GM23248 (cell line): ENCODE results near the gene LRRC75A. TPM values are rescaled to one million over a fixed set of nuclear protein-coding genes. Genes with fewer than 3 reads are reported as not detected.

Experiments
- DNase-seq: peaks from one replicate; pipeline ENCODE4 v3.0.0-alpha.2; 2015
- H2AFZ ChIP-seq: fragments of 200-600 bp; sonication (generic); 2 replicates; pipeline ENCODE4 v1.6.1; 2016; ENCODE audit warnings: antibody characterized with exemption
- H3F3A ChIP-seq: fragments of 200-600 bp; sonication (generic); 2 replicates; pipeline ENCODE4 v1.6.1; 2016; ENCODE audit warnings: mild to moderate bottlenecking, antibody characterized with exemption, mixed run types; ENCODE audit not compliant: insufficient read depth
- H3K27ac ChIP-seq: fragments of 200-600 bp; sonication (generic); 2 replicates; pipeline ENCODE4 v1.5.1; 2016; ENCODE audit warnings: mild to moderate bottlenecking
- H3K27me3 ChIP-seq: fragments of 200-600 bp; sonication (generic); replicated peaks from 2 replicates; pipeline ENCODE4 v1.6.1; 2016; ENCODE audit warnings: mild to moderate bottlenecking; ENCODE audit not compliant: insufficient read depth
- H3K36me3 ChIP-seq: fragments of 200-600 bp; sonication (generic); 2 replicates; pipeline ENCODE4 v1.6.1; 2016; ENCODE audit warnings: low read depth, mild to moderate bottlenecking
- H3K4me1 ChIP-seq: fragments of 200-600 bp; sonication (generic); 2 replicates; pipeline ENCODE4 v1.6.1; 2016; ENCODE audit warnings: mild to moderate bottlenecking; ENCODE audit not compliant: insufficient read depth
- H3K4me2 ChIP-seq: fragments of 200-600 bp; sonication (generic); one replicate; pipeline ENCODE4 v1.6.1; 2016; ENCODE audit warnings: mild to moderate bottlenecking; ENCODE audit not compliant: unreplicated experiment
- H3K4me3 ChIP-seq: fragments of 200-600 bp; sonication (generic); 2 replicates; pipeline ENCODE4 v1.5.1; 2016; ENCODE audit warnings: mild to moderate bottlenecking
- H3K79me2 ChIP-seq: fragments of 200-600 bp; sonication (generic); 2 replicates; pipeline ENCODE4 v1.6.1; 2016; ENCODE audit warnings: mild to moderate bottlenecking; ENCODE audit not compliant: insufficient read depth
- H3K9ac ChIP-seq: fragments of 200-600 bp; sonication (generic); 2 replicates; pipeline ENCODE4 v1.6.1; 2016; ENCODE audit warnings: mild to moderate bottlenecking
- H3K9me2 ChIP-seq: fragments of 200-600 bp; sonication (generic); 2 replicates; pipeline ENCODE4 v1.6.1; 2016; ENCODE audit warnings: mixed run types, mild to moderate bottlenecking, moderate library complexity; ENCODE audit not compliant: insufficient read depth
- H3K9me3 ChIP-seq: fragments of 200-600 bp; sonication (generic); one replicate; pipeline ENCODE4 v1.6.1; 2017; ENCODE audit warnings: low read depth
- H4K20me1 ChIP-seq: fragments of 200-600 bp; sonication (generic); 2 replicates; pipeline ENCODE4 v1.6.0; 2016; ENCODE audit not compliant: insufficient read depth
- EZH2 ChIP-seq: fragments of 200-600 bp; sonication (generic); IDR thresholded peaks from 2 replicates; pipeline ENCODE4 v1.6.1; 2018; ENCODE audit warnings: antibody characterized with exemption, mild to moderate bottlenecking; ENCODE audit not compliant: insufficient read depth, poor library complexity, severe bottlenecking
- EZH2phosphoT487 ChIP-seq: fragments of 200-600 bp; sonication (generic); IDR thresholded peaks from 2 replicates; pipeline ENCODE4 v1.6.1; 2018; ENCODE audit warnings: antibody characterized with exemption, moderate library complexity, mild to moderate bottlenecking, low read depth; ENCODE audit not compliant: insufficient read depth
- WGBS, 2 experiments: methylation state at CpG; one replicate each; pipeline ENCODE4 v1.1.6; 2015 to 2017; ENCODE audit warnings: low lambda C conversion rate in 2 of 2, low coverage in 1 of 2; ENCODE audit errors: missing lambda C conversion rate in 2 of 2; 5-methylcytosine and 5-hydroxymethylcytosine counted together
- in situ Hi-C: fragments of 300-500 bp; cut with MboI; formaldehyde crosslinking; loops from 2 replicates; pipeline ENCODE4 v1.15.0; 2020
- polyA plus RNA-seq: library from polyadenylated mRNA; unstranded; fragments of >200 nt; fragmentation: Nextera tagmentation; extraction: Ambion mirVana; gene quantifications from 2 replicates; pipeline ENCODE4 v1.2.1, GENCODE V29; 2016
- total RNA-seq: library from RNA; depleted of rRNA; stranded (reverse); fragments of >200 nt; shearing (Covaris generic); gene quantifications from 2 replicates; pipeline ENCODE4 v1.2.3, GENCODE V29; 2014

The LRRC75A gene
- total and polyA plus RNA-seq, 2 experiments from 2014 or later: 0.22 to 0.54 TPM

DNA sequence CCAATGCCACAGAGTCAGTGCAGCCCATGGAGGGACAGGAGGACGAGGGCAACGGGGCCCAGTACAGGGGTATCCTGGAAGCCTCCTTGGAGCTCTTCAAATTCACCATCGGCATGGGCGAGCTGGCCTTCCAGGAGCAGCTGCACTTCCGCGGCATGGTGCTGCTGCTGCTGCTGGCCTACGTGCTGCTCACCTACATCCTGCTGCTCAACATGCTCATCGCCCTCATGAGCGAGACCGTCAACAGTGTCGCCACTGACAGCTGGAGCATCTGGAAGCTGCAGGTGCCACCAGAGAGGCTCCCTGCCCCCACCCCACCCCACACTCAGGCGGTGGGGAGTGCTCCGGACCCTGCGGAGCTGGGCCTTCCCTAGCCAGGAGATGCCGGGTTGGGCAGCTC is 60.0 kb downstream of the LRRC75A start:
- no peaks in the 10 kb centered on the region for H4K20me1 ChIP-seq
- 87 to 91% methylated on average over 15 of the region's 15 CpGs for WGBS, 2 experiments

GRCh38 chr17:16430650-16431049 is 61.3 kb downstream of the LRRC75A start:
- Histone ChIP-seq H3K27ac (no peak overlapping the region), H3K9me2 (no peaks in the 10 kb centered on the region), H3K27me3 (no peaks in the 10 kb centered on the region), H3K9me3 (no peaks in the 10 kb centered on the region), H3K4me1 (no peaks in the 10 kb centered on the region), H3K4me2 (no peak overlapping the region), H3K36me3 (no peaks in the 10 kb centered on the region), H3K79me2 (no peaks in the 10 kb centered on the region), H3F3A (no peaks in the 10 kb centered on the region), H2AFZ (no peak overlapping the region), H3K4me3 (no peak overlapping the region), H4K20me1 (no peaks in the 10 kb centered on the region), H3K9ac (no peak overlapping the region)
- in situ Hi-C loops: no loop called here
- no peak for DNase-seq
- no peak for TF ChIP-seq EZH2phosphoT487
- no peak for TF ChIP-seq EZH2
- WGBS, 2 experiments: 84 to 86% methylated on average over 6 of the region's 6 CpGs

More for the DNA sequence above, 60.0 kb downstream of the LRRC75A start:
- no peaks in the 10 kb centered on the region for H3K27me3 ChIP-seq
- in situ Hi-C loops: no loop called here
- H3K27ac ChIP-seq: no peak overlapping the region
- H3K9ac ChIP-seq: no peak overlapping the region
- H3F3A ChIP-seq: no peaks in the 10 kb centered on the region
- DNase-seq: no peak
- no peaks in the 10 kb centered on the region for H3K9me3 ChIP-seq
- no peaks in the 10 kb centered on the region for H3K4me1 ChIP-seq
- no peak for TF ChIP-seq EZH2phosphoT487
- no peak for TF ChIP-seq EZH2
- no peaks in the 10 kb centered on the region for H3K9me2 ChIP-seq
- H2AFZ ChIP-seq: no peak overlapping the region
- H3K4me2 ChIP-seq: no peak overlapping the region
- H3K4me3 ChIP-seq: no peak overlapping the region
- no peaks in the 10 kb centered on the region for H3K36me3 ChIP-seq
- H3K79me2 ChIP-seq: no peaks in the 10 kb centered on the region

- no peak overlapping the region for H2AFZ ChIP-seq
- no peaks in the 10 kb centered on the region for H3K27me3 ChIP-seq
- H4K20me1 ChIP-seq: no peaks in the 10 kb centered on the region
- no peak overlapping the region for H3K4me2 ChIP-seq
- H3K4me1 ChIP-seq: no peaks in the 10 kb centered on the region
- DNase-seq: no peak
- TF ChIP-seq EZH2 (no peak), EZH2phosphoT487 (no peak)
- H3F3A ChIP-seq: no peaks in the 10 kb centered on the region
- H3K27ac ChIP-seq: no peak overlapping the region
- 96 to 99% methylated on average over 9 of the region's 9 CpGs for WGBS, 2 experiments
- in situ Hi-C loops: no loop called here
- no peaks in the 10 kb centered on the region for H3K9me3 ChIP-seq
- H3K9ac ChIP-seq: no peak overlapping the region
- H3K79me2 ChIP-seq: no peaks in the 10 kb centered on the region
- no peaks in the 10 kb centered on the region for H3K9me2 ChIP-seq
- no peaks in the 10 kb centered on the region for H3K36me3 ChIP-seq
- H3K4me3 ChIP-seq: no peak overlapping the region
Observed at GRCh38 chr17:16429083-16429482, 62.9 kb downstream of the LRRC75A start.

DNA sequence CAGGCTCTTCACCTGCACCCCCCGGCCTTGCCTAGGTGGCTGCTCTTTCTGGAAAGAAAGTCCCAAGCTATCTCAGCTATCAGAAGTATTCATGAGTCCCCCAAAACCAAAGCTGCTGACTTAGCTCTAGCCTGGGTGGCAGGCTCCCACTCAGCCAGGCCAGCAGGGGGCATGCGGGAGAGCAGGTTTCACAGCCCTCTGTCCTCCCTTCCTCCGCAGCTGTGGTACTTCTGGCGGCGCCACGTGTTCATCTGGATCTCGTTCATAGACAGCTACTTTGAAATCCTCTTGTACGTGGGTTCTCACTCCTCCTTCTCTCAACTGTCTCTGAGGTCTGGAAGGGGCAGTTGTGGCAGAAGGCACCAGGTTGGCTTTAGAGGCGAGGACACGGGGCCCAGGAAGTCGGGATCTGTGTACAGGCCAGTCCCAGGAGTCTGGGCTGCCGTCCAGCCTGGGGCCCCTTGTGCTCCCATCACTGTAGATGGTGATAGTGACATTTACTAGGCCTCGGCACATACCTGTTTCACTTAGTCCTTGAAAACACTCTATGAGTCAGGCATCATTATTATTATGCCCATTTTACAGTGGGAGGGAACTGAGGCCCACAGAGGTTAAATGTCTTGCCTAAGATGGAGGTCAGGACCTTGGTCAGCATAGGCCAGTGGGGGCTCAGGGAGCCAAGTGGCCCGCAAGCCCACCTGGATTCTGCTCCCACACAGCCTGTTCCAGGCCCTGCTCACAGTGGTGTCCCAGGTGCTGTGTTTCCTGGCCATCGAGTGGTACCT is 63.7 kb downstream of the LRRC75A start:
- Histone ChIP-seq H3K4me3 (no peak overlapping the region), H3K9ac (no peak overlapping the region), H3K4me2 (no peak overlapping the region), H3K9me2 (no peaks in the 10 kb centered on the region), H4K20me1 (no peaks in the 10 kb centered on the region), H3K4me1 (no peaks in the 10 kb centered on the region), H3K9me3 (no peaks in the 10 kb centered on the region), H3K36me3 (no peaks in the 10 kb centered on the region), H3K27ac (no peak overlapping the region), H2AFZ (peak overlapping the region; percentile 78), H3F3A (no peaks in the 10 kb centered on the region), H3K79me2 (no peaks in the 10 kb centered on the region), H3K27me3 (no peaks in the 10 kb centered on the region)
- WGBS, 2 experiments: 61 to 62% methylated on average over 15 of the region's 15 CpGs
- in situ Hi-C loops: no loop called here
- DNase-seq: peak; percentile 76
- TF ChIP-seq EZH2phosphoT487 (no peak), EZH2 (no peak)
